Astrocyte (in vitro differentiated cells and primary cell): ENCODE results near the gene ZBTB38. TPM values are rescaled to one million over a fixed set of nuclear protein-coding genes. Genes with fewer than 3 reads are reported as not detected.

Experiments used
- DNase-seq: peaks from one replicate; pipeline ENCODE4 v3.0.0-alpha.2; 2010; ENCODE audit warnings: low read depth
- FAIRE-seq: peaks from 2 replicates; lab custom pipeline; 2011; peaks lifted over from hg19 to GRCh38; lab: Jason Lieb, UNC
- H2AFZ ChIP-seq: 2 replicates; pipeline ENCODE4 v1.6.0; 2012; ENCODE audit warnings: low read depth, low read length, inconsistent platforms
- H3K27ac ChIP-seq: 2 replicates; pipeline ENCODE4 v1.5.1; 2011; ENCODE audit warnings: low read depth, low read length, inconsistent platforms
- H3K27me3 ChIP-seq: 2 replicates; pipeline ENCODE4 v1.6.0; 2011; ENCODE audit warnings: low read length, inconsistent platforms; ENCODE audit not compliant: insufficient read depth
- H3K36me3 ChIP-seq: 2 replicates; pipeline ENCODE4 v1.5.1; 2011; ENCODE audit warnings: low read length, inconsistent platforms; ENCODE audit not compliant: insufficient read depth
- H3K4me1 ChIP-seq: 2 replicates; pipeline ENCODE4 v1.5.1; 2011; ENCODE audit warnings: low read length, inconsistent platforms; ENCODE audit not compliant: insufficient read depth
- H3K4me2 ChIP-seq: 2 replicates; pipeline ENCODE4 v1.6.0; 2012; ENCODE audit warnings: low read length, inconsistent platforms
- H3K4me3 ChIP-seq: 2 replicates; pipeline ENCODE4 v1.5.1; 2011; ENCODE audit warnings: low read depth, mild to moderate bottlenecking, low read length, inconsistent platforms; ENCODE audit not compliant: insufficient read depth
- H3K79me2 ChIP-seq: 2 replicates; pipeline ENCODE4 v1.6.0; 2012; ENCODE audit warnings: mild to moderate bottlenecking, low read length, inconsistent platforms; ENCODE audit not compliant: insufficient read depth
- H3K9ac ChIP-seq: 2 replicates; pipeline ENCODE4 v1.6.0; 2012; ENCODE audit warnings: mild to moderate bottlenecking, low read length, inconsistent platforms
- H3K9me3 ChIP-seq: 2 replicates; pipeline ENCODE4 v1.5.1; 2012; ENCODE audit warnings: low read depth, mild to moderate bottlenecking, low read length, inconsistent platforms; ENCODE audit not compliant: insufficient read depth
- H4K20me1 ChIP-seq: 2 replicates; pipeline ENCODE4 v1.6.0; 2012; ENCODE audit warnings: low read length, inconsistent platforms; ENCODE audit not compliant: insufficient read depth
- H3K27ac Mint-ChIP-seq: one replicate; pipeline ENCODE4 v1.8.0; 2021; ENCODE audit warnings: mild to moderate bottlenecking, mixed read lengths; ENCODE audit not compliant: unreplicated experiment
- H3K27me3 Mint-ChIP-seq: one replicate; pipeline ENCODE4 v1.8.0; 2021; ENCODE audit warnings: low read depth, mixed read lengths; ENCODE audit not compliant: unreplicated experiment
- H3K36me3 Mint-ChIP-seq: one replicate; pipeline ENCODE4 v1.8.0; 2021; ENCODE audit warnings: low read depth, mixed read lengths; ENCODE audit not compliant: unreplicated experiment
- H3K4me1 Mint-ChIP-seq: one replicate; pipeline ENCODE4 v1.8.0; 2021; ENCODE audit warnings: low read depth, mixed read lengths; ENCODE audit not compliant: unreplicated experiment
- H3K4me3 Mint-ChIP-seq: one replicate; pipeline ENCODE4 v1.8.0; 2021; ENCODE audit warnings: mild to moderate bottlenecking, moderate library complexity, mixed read lengths; ENCODE audit not compliant: unreplicated experiment
- H3K9me3 Mint-ChIP-seq: one replicate; pipeline ENCODE4 v1.8.0; 2021; ENCODE audit warnings: mild to moderate bottlenecking, mixed read lengths; ENCODE audit not compliant: unreplicated experiment
- CTCF ChIP-seq: IDR thresholded peaks from 2 replicates; pipeline ENCODE4 v1.5.1; 2011; ENCODE audit warnings: low read depth, mild to moderate bottlenecking, inconsistent platforms, low read length, moderate library complexity; ENCODE audit not compliant: insufficient read depth
- EZH2 ChIP-seq: IDR thresholded peaks from 2 replicates; pipeline ENCODE4 v1.6.1; 2012; ENCODE audit warnings: mild to moderate bottlenecking, low read length, inconsistent platforms; ENCODE audit not compliant: insufficient read depth
- total RNA-seq: library from RNA; stranded (reverse); gene quantifications from 2 replicates; pipeline ENCODE4 v1.2.1, GENCODE V29; 2021

ZBTB38 gene
- total RNA-seq, 1 donor from 2014 or later, result 57.6 TPM

GRCh38 chr3:141400073-141400971, 32.0 kb downstream of the ZBTB38 start:
- Histone ChIP-seq H3K4me3 (no peak overlapping the region), H3K9ac (no peak overlapping the region), H3K4me2 (no peak overlapping the region), H3K27ac (no peak overlapping the region), H3K9me3 (peaks cover 11% of the 10 kb centered on the region), H3K27me3 (no peaks in the 10 kb centered on the region), H2AFZ (no peak overlapping the region), H3K36me3 (peaks cover 41% of the 10 kb centered on the region), H3K79me2 (peaks cover 25% of the 10 kb centered on the region), H3K4me1 (peaks cover 28% of the 10 kb centered on the region), H4K20me1 (no peaks in the 10 kb centered on the region)
- Mint-ChIP-seq H3K36me3 (peaks cover 27% of the 10 kb centered on the region), H3K27me3 (no peaks in the 10 kb centered on the region), H3K27ac (no peak overlapping the region), H3K4me1 (peaks cover 28% of the 10 kb centered on the region), H3K4me3 (no peak overlapping the region), H3K9me3 (peaks cover 15% of the 10 kb centered on the region)
- DNase-seq (no peak), FAIRE-seq (no peak)
- TF ChIP-seq CTCF (no peak), EZH2 (no peak)

GRCh38 chr3:141401095-141401494, 32.8 kb downstream of the ZBTB38 start:
- TF ChIP-seq CTCF (no peak), EZH2 (no peak)
- FAIRE-seq, result no peak

More at GRCh38 chr3:141401095-141401494, 32.8 kb downstream of the ZBTB38 start:
- H3K9me3 Mint-ChIP-seq, result peaks cover 15% of the 10 kb centered on the region
- H3K27ac ChIP-seq, result peak overlapping the region; percentile 95
- no peaks in the 10 kb centered on the region for H3K27me3 ChIP-seq
- H3K4me1 ChIP-seq, result peaks cover 36% of the 10 kb centered on the region
- H3K4me1 Mint-ChIP-seq, result peaks cover 36% of the 10 kb centered on the region
- H3K27ac Mint-ChIP-seq, result no peak overlapping the region
- H3K9me3 ChIP-seq, result peaks cover 10% of the 10 kb centered on the region
- no peak for DNase-seq
- no peaks in the 10 kb centered on the region for H3K27me3 Mint-ChIP-seq
- H4K20me1 ChIP-seq, result no peaks in the 10 kb centered on the region
- peaks cover 32% of the 10 kb centered on the region for H3K79me2 ChIP-seq
- H3K36me3 Mint-ChIP-seq, result peaks cover 25% of the 10 kb centered on the region
- H3K9ac ChIP-seq, result no peak overlapping the region
- peaks cover 41% of the 10 kb centered on the region for H3K36me3 ChIP-seq
- H3K4me3 Mint-ChIP-seq, result peak overlapping the region; percentile 84
- H3K4me2 ChIP-seq, result no peak overlapping the region
- H3K4me3 ChIP-seq, result no peak overlapping the region
- H2AFZ ChIP-seq, result no peak overlapping the region
